ENCODE results near the gene ALDH8A1. TPM values are rescaled to one million over a fixed set of nuclear protein-coding genes. Genes with fewer than 3 reads are reported as not detected.

The ALDH8A1 gene
- polyA plus RNA-seq, 1 donor (not counting 4 experiments of a cell fraction or from before 2014, with no cell fraction given): 0.66 TPM

DNA sequence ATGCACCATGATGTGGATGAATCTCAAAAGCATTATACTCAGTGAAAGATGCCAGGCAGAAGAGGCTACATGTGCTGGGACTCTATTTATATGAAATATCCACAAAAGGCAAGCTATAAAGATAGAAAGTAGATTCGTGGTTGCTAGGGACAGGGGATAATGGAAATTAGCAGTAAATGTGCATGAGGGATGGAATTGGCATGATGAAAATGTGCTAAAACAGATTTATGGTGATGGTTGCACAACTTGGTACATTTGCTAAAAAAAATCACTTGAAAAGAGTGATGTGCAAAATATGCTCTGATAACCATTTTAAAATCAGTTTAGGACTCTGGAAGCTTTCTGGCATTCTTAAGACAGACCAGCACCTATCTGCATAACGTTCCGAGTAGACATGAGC, 61.6 kb downstream of the ALDH8A1 start:
- FAIRE-seq (no peak), DNase-seq (ENCODE audit: low read depth, low spot score) (no peak)
- peaks cover 4% of the 10 kb centered on the region for H3K9me3 ChIP-seq (ENCODE audit: control insufficient read depth, low read depth, low read length)
- no peaks in the 10 kb centered on the region for H3K36me3 ChIP-seq (ENCODE audit: control insufficient read depth in 2 of 2, extremely low read depth in 1 of 2, insufficient read depth in 2 of 2, low read length in 2 of 2)
- H2AFZ ChIP-seq (ENCODE audit: control insufficient read depth, low read length): no peak overlapping the region
- no peaks in the 10 kb centered on the region for H3K9me1 ChIP-seq (ENCODE audit: control insufficient read depth, extremely low read depth, insufficient read depth, low read length)
- TF ChIP-seq EZH2 (IDR thresholded peaks at IDR 0.05; ENCODE audit: low read length): no peak
- TF ChIP-seq, protein P1, sequence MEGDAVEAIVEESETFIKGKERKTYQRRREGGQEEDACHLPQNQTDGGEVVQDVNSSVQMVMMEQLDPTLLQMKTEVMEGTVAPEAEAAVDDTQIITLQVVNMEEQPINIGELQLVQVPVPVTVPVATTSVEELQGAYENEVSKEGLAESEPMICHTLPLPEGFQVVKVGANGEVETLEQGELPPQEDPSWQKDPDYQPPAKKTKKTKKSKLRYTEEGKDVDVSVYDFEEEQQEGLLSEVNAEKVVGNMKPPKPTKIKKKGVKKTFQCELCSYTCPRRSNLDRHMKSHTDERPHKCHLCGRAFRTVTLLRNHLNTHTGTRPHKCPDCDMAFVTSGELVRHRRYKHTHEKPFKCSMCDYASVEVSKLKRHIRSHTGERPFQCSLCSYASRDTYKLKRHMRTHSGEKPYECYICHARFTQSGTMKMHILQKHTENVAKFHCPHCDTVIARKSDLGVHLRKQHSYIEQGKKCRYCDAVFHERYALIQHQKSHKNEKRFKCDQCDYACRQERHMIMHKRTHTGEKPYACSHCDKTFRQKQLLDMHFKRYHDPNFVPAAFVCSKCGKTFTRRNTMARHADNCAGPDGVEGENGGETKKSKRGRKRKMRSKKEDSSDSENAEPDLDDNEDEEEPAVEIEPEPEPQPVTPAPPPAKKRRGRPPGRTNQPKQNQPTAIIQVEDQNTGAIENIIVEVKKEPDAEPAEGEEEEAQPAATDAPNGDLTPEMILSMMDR (optimal IDR thresholded peaks at IDR 0.05 in 1 of 3, IDR thresholded peaks at IDR 0.05 in 1 of 3, conservative IDR thresholded peaks at IDR 0.05 in 1 of 3; ENCODE audit: extremely low read depth in 1 of 3, insufficient read depth in 2 of 3, low read length in 3 of 3): no peak
- H3K9ac ChIP-seq (ENCODE audit: control insufficient read depth, extremely low read depth, insufficient read depth, low read length): no peak overlapping the region
- H3K4me1 ChIP-seq (ENCODE audit: control insufficient read depth, extremely low read depth, insufficient read depth, low read length): no peaks in the 10 kb centered on the region
- no peak overlapping the region for H3K4me2 ChIP-seq (ENCODE audit: control insufficient read depth, extremely low read depth, insufficient read depth, low read depth, low read length)
- no peak overlapping the region for H3K27ac ChIP-seq (ENCODE audit: control insufficient read depth, insufficient read depth, low read length)
- dilution Hi-C loops (cut with MboI; ENCODE audit: extremely low pct_ligation_motif_present, low sequenced_read_pairs): no loop called here
- no peaks in the 10 kb centered on the region for H3K27me3 ChIP-seq (ENCODE audit: control insufficient read depth, extremely low read depth, insufficient read depth, low read length)
- H3K4me3 ChIP-seq (ENCODE audit: control insufficient read depth in 2 of 3, extremely low read depth in 1 of 3, insufficient read depth in 2 of 3, low read depth in 1 of 3, low read length in 3 of 3): no peak overlapping the region
- H3K79me2 ChIP-seq (ENCODE audit: control insufficient read depth, insufficient read depth, low read length): no peaks in the 10 kb centered on the region
- no peaks in the 10 kb centered on the region for H4K20me1 ChIP-seq (ENCODE audit: control insufficient read depth, extremely low read depth, insufficient read depth, low read length)

DNA sequence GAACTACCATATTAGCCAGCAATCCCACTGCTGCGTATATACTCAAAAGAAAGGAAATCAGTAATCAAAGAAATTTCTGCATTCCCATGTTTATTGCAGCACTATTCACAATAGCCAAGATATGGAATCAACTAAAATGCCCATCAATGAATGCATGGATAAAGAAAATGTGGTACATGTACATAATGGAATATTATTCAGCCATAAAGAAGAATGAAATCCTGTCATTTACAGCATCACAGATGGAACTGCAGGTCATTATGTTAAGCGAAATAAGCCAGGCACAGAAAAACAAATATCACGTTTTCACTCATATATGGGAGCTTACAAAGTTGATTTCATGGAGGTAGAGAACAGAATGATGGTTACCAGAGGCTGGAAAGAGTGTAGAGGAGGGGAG, 65.1 kb downstream of the ALDH8A1 start:
- no peak overlapping the region for H3K4me3 ChIP-seq (ENCODE audit: control insufficient read depth in 2 of 3, extremely low read depth in 1 of 3, insufficient read depth in 2 of 3, low read depth in 1 of 3, low read length in 3 of 3)
- no peaks in the 10 kb centered on the region for H3K9me3 ChIP-seq (ENCODE audit: control insufficient read depth, low read depth, low read length)
- DNase-seq (ENCODE audit: low read depth, low spot score) (no peak), FAIRE-seq (no peak)
- no peak overlapping the region for H3K9ac ChIP-seq (ENCODE audit: control insufficient read depth, extremely low read depth, insufficient read depth, low read length)
- no peaks in the 10 kb centered on the region for H3K9me1 ChIP-seq (ENCODE audit: control insufficient read depth, extremely low read depth, insufficient read depth, low read length)
- no peak overlapping the region for H3K4me2 ChIP-seq (ENCODE audit: control insufficient read depth, extremely low read depth, insufficient read depth, low read depth, low read length)
- H3K79me2 ChIP-seq (ENCODE audit: control insufficient read depth, insufficient read depth, low read length): no peaks in the 10 kb centered on the region
- no peaks in the 10 kb centered on the region for H4K20me1 ChIP-seq (ENCODE audit: control insufficient read depth, extremely low read depth, insufficient read depth, low read length)
- H3K27me3 ChIP-seq (ENCODE audit: control insufficient read depth, extremely low read depth, insufficient read depth, low read length): no peaks in the 10 kb centered on the region
- TF ChIP-seq EZH2 (IDR thresholded peaks at IDR 0.05; ENCODE audit: low read length): no peak
- TF ChIP-seq, protein P1 (optimal IDR thresholded peaks at IDR 0.05 in 1 of 3, IDR thresholded peaks at IDR 0.05 in 1 of 3, conservative IDR thresholded peaks at IDR 0.05 in 1 of 3; ENCODE audit: extremely low read depth in 1 of 3, insufficient read depth in 2 of 3, low read length in 3 of 3): no peak
- dilution Hi-C loops (cut with MboI; ENCODE audit: extremely low pct_ligation_motif_present, low sequenced_read_pairs): no loop called here
- H3K4me1 ChIP-seq (ENCODE audit: control insufficient read depth, extremely low read depth, insufficient read depth, low read length): no peaks in the 10 kb centered on the region
- no peaks in the 10 kb centered on the region for H3K36me3 ChIP-seq (ENCODE audit: control insufficient read depth in 2 of 2, extremely low read depth in 1 of 2, insufficient read depth in 2 of 2, low read length in 2 of 2)
- no peak overlapping the region for H2AFZ ChIP-seq (ENCODE audit: control insufficient read depth, low read length)
- H3K27ac ChIP-seq (ENCODE audit: control insufficient read depth, insufficient read depth, low read length): no peak overlapping the region

All from keratinocyte (primary cell).